ENCODE results near the gene SLC6A5.

The SLC6A5 gene

DNA sequence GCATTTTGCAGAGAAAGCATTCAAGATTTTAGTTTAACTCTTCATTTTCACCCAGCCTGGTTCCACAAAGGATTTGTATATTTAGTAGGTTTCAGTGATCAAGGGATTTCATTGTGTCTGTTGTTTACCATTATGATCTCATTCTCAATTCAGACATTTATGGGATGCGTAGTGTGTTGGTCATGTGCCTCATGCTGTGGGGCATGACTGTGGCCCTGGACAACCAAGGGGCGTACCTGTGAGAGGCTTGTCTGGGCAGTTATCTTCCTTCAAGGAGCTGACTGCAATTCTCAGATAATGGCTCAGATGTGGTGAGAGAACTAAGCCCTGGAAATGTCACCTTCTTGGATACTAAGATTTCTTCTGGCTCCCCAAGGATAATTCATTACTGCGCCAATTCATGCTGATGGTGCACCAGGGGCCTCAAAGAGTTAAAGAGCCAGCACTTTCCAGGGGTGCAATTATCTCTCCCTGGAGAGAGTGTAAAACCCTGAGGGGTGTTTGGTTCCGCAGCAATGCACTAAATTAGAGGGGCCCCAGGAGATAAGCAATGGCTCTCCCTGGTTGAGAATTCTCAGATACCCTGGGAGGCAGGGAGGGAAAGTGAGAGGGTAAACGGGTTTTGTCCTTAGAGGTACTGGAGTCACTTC, 32.2 kb downstream of the SLC6A5 start:
- Histone ChIP-seq H3K36me3 (no peaks in the 10 kb centered on the region), H3K27ac (no peak overlapping the region), H3K27me3 (ENCODE audit: insufficient read depth, low read depth, severe bottlenecking) (no peaks in the 10 kb centered on the region), H3K4me3 (ENCODE audit: low read depth, low read length) (no peak overlapping the region), H3K9me3 (ENCODE audit: severe bottlenecking) (peaks cover 6% of the 10 kb centered on the region)
- DNase-seq, result no peak
- TF ChIP-seq, protein P1, sequence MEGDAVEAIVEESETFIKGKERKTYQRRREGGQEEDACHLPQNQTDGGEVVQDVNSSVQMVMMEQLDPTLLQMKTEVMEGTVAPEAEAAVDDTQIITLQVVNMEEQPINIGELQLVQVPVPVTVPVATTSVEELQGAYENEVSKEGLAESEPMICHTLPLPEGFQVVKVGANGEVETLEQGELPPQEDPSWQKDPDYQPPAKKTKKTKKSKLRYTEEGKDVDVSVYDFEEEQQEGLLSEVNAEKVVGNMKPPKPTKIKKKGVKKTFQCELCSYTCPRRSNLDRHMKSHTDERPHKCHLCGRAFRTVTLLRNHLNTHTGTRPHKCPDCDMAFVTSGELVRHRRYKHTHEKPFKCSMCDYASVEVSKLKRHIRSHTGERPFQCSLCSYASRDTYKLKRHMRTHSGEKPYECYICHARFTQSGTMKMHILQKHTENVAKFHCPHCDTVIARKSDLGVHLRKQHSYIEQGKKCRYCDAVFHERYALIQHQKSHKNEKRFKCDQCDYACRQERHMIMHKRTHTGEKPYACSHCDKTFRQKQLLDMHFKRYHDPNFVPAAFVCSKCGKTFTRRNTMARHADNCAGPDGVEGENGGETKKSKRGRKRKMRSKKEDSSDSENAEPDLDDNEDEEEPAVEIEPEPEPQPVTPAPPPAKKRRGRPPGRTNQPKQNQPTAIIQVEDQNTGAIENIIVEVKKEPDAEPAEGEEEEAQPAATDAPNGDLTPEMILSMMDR (IDR thresholded peaks at IDR 0.05; ENCODE audit: low read depth, low read length), result no peak

DNA sequence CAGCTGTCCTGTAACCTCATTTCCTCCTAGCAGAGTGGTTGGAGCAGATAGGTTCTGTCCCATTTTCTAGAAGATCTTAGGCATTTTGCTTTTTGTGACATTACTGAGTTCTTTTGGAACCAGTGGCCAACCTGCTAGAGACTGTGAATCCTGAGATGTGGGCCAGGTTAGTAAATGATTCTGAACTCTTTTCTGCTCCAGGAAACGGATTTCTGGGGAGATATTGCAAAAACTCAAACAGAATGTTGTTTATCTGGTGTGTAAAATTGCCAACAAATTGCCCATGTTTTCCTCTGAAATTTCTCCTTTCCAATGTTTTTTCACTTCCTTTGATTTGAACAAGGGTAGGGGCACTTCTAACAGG, 32.7 kb downstream of the SLC6A5 start:
- Histone ChIP-seq H3K36me3 (no peaks in the 10 kb centered on the region), H3K27me3 (ENCODE audit: insufficient read depth, low read depth, severe bottlenecking) (no peaks in the 10 kb centered on the region), H3K4me3 (ENCODE audit: low read depth, low read length) (no peak overlapping the region), H3K27ac (no peak overlapping the region), H3K9me3 (ENCODE audit: severe bottlenecking) (peaks cover 6% of the 10 kb centered on the region)
- TF ChIP-seq, protein P1 (IDR thresholded peaks at IDR 0.05; ENCODE audit: low read depth, low read length), result no peak
- no peak for DNase-seq

DNA sequence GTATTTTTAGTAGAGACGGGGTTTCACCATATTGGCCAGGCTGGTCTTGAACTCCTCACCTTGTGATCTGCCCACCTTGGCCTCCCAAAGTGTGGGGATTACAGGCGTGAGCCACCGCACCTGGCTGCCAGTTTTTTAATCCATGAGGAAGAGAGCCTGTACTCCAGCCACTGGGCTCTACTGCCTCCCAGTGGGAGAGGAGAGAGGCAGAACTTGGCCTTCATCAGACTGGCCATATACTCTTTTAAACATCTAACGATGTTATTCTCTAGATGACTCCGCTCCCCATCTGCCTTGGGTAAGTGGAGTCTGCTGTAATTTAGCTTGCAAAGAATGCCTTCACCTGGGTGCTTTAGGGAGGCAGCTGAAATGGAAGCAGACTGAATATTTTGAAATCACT, 34.6 kb downstream of the SLC6A5 start:
- peaks cover 6% of the 10 kb centered on the region for H3K9me3 ChIP-seq (ENCODE audit: severe bottlenecking)
- peak; percentile 45 for DNase-seq
- TF ChIP-seq, protein P1 (IDR thresholded peaks at IDR 0.05; ENCODE audit: low read depth, low read length), result peak; percentile 67
- H3K36me3 ChIP-seq, result no peaks in the 10 kb centered on the region
- H3K27ac ChIP-seq, result no peak overlapping the region
- H3K27me3 ChIP-seq (ENCODE audit: insufficient read depth, low read depth, severe bottlenecking), result no peaks in the 10 kb centered on the region
- no peak overlapping the region for H3K4me3 ChIP-seq (ENCODE audit: low read depth, low read length)

DNA sequence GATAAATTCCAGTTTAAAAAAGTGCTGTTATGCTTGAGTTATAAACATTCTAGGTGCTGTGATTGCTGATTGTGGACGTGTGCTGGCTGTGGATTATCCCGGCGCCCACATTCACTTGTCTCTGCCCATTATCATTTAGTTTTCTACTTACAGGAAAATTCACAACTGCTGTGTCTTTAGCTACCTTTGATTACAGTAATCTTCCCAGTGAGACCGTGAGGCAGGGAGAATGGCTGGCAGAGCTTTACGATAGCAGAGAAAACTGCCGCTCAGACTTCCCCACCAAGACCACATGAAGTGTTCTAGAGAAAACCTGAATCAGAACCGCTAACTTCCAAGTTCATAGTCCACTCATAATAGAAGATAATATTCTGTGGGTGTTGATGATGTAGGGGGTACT, 35.4 kb downstream of the SLC6A5 start:
- Histone ChIP-seq H3K9me3 (ENCODE audit: severe bottlenecking) (peaks cover 6% of the 10 kb centered on the region), H3K27me3 (ENCODE audit: insufficient read depth, low read depth, severe bottlenecking) (no peaks in the 10 kb centered on the region), H3K36me3 (no peaks in the 10 kb centered on the region), H3K27ac (no peak overlapping the region), H3K4me3 (ENCODE audit: low read depth, low read length) (no peak overlapping the region)
- no peak for DNase-seq
- TF ChIP-seq, protein P1 (IDR thresholded peaks at IDR 0.05; ENCODE audit: low read depth, low read length), result no peak

DNA sequence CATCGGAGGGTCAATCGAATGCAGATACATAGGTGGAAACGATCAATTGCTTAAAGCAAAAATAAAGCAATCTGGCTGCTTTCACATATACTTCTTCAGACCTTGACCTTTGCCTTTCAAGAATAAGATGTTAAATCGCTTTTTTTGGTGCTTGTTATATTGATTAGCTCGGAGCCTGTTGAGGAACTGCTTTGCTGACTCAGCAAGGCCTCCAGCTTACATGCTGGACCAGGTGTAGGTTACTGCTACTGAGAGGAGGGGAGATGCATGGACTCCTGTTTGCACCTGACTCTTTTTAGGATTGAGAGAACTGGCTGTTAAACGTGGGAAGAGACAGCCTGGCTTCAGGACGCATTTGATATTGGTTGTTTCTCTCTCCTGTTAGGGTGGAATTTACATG, 38.7 kb downstream of the SLC6A5 start:
- no peak overlapping the region for H3K4me3 ChIP-seq (ENCODE audit: low read depth, low read length)
- no peaks in the 10 kb centered on the region for H3K27me3 ChIP-seq (ENCODE audit: insufficient read depth, low read depth, severe bottlenecking)
- no peak overlapping the region for H3K27ac ChIP-seq
- H3K36me3 ChIP-seq, result no peaks in the 10 kb centered on the region
- no peak for DNase-seq
- H3K9me3 ChIP-seq (ENCODE audit: severe bottlenecking), result peaks cover 4% of the 10 kb centered on the region
- TF ChIP-seq, protein P1 (IDR thresholded peaks at IDR 0.05; ENCODE audit: low read depth, low read length), result no peak

DNA sequence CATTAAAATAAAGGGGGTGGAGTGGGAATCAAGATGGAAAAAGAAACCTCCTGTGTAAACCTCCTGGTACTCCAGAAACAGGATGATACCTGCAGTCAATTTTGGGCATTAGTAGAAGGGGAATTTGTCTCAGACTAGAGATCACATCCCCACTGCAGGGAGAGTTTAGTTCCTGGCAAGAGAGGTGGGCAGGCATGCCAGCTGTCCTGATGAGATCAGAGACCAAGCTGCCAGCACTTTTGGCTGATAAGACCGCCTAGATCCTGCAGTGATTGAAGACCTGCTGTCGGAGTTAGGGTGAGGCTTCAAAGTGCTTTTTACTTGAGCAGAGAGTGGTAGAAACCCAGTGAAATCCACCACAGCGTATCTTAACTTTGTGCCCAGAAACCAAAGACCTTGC, 40.3 kb downstream of the SLC6A5 start:
- no peak for DNase-seq
- Histone ChIP-seq H3K36me3 (no peaks in the 10 kb centered on the region), H3K27ac (no peak overlapping the region), H3K9me3 (ENCODE audit: severe bottlenecking) (peaks cover 4% of the 10 kb centered on the region), H3K27me3 (ENCODE audit: insufficient read depth, low read depth, severe bottlenecking) (no peaks in the 10 kb centered on the region), H3K4me3 (ENCODE audit: low read depth, low read length) (no peak overlapping the region)
- TF ChIP-seq, protein P1 (IDR thresholded peaks at IDR 0.05; ENCODE audit: low read depth, low read length), result no peak
